Pons (tissue), 1 donor: Measurements from ENCODE around the gene CLPTM1L.
"Not testable (repeated sequence)": the region's sequence is repeated elsewhere in the genome, so short reads cannot be mapped to it uniquely, and the experiment has no call there.

Experiments used
- DNase-seq: peaks from one replicate; pipeline ENCODE4 v3.0.0-alpha.2; 2016; ENCODE audit warnings: low spot score

CLPTM1L gene

GRCh38 chr5:1289559-1289958, 55.3 kb downstream of the CLPTM1L start:
- not testable (repeated sequence) for DNase-seq

DNA sequence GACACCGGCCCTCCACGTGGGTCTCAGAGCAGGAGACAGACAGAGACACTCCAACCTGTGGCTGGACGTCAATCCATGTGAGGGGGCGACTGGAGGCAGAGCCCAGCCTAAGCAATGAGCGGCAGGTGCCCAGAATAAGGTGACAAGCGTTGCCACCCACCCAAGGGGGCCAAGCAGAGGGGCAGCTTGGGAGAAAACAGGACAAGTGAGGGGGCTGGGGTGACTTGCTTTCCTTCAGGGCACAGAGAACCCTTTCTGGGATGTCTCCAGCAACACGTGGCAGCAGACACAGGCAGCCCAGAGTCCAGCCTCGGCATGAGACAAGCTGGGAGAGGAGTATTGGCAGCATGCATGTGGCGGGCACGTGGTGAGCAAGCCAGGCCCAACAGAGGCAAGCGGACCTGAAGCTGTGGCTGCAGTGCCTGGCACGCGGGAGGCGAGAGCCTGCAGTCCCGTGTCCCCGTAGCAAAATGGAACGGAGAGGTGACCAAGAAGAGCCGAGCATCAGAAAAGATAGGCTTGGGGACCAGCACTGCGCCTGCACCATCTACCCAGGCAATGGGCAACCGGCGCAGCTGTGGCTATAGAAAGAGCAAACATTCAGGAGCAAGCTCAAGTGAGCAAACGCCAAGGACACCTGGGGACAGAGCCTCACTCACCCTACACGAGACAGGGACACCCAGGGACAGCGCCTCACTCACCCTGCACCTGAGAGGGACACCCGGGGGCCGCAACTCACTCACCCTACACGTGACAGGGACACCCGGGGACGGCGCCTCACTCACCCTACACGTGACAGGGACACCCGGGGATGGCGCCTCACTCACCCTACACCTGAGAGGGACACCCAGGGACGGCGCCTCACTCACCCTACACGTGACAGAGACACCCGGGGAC, 56.2 kb downstream of the CLPTM1L start:
- DNase-seq: no peak

- no peak for DNase-seq
Measured at GRCh38 chr5:1285883-1286291, 59.0 kb downstream of the CLPTM1L start.

- DNase-seq: no peak
Measured at GRCh38 chr5:1285141-1285540, 59.8 kb downstream of the CLPTM1L start.

GRCh38 chr5:1284336-1284970, 60.4 kb downstream of the CLPTM1L start:
- DNase-seq: not testable (repeated sequence)

- DNase-seq: not testable (repeated sequence)
Measured at GRCh38 chr5:1283729-1284041, 61.2 kb downstream of the CLPTM1L start.

GRCh38 chr5:1282993-1283728, 61.7 kb downstream of the CLPTM1L start:
- DNase-seq: not testable (repeated sequence)

- peak; percentile 5 for DNase-seq
Measured at GRCh38 chr5:1282131-1282992, 62.5 kb downstream of the CLPTM1L start.

DNA sequence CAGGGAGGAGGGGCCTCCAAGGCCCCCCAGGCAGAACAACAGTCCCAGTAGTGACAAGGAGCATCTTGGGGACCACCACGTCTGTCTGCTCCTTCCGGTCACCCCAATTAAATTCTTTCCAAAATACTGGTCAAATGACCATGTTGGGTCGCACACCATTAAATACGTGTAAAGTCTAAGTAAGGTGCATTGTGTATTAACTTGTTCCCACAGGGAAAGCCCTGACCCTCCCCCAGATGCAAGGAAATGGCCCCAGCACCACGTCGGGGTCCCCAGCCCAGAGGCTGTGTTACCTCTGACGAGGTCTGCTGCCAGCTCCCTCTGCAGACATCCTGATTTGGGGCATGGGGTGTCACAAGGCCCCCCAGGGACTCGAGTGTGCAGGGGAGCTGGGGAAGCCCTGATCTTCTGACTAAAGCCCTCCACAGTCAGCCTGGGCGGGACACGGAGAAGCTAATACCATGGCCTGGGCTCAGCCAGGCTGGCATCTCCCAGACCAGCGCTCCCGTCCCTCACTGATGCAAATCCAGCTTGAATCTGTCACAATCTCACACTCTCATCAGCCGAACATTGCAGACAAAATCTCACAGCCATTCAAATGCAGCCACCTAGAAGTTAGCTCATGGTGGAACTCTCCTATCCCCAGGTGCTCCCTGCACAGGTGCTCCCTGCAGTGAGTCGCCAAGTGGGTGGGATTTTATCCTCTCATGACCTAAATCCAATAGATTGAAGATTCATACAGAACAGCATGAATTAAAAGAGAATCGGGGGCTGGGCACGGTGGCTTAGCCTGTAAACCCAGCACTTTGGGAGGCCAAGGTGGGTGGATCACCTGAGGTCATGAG, 63.6 kb downstream of the CLPTM1L start:
- no peak for DNase-seq

GRCh38 chr5:1280177-1281037, 64.5 kb downstream of the CLPTM1L start:
- no peak for DNase-seq

GRCh38 chr5:1279443-1280151, 65.3 kb downstream of the CLPTM1L start:
- DNase-seq: no peak

DNA sequence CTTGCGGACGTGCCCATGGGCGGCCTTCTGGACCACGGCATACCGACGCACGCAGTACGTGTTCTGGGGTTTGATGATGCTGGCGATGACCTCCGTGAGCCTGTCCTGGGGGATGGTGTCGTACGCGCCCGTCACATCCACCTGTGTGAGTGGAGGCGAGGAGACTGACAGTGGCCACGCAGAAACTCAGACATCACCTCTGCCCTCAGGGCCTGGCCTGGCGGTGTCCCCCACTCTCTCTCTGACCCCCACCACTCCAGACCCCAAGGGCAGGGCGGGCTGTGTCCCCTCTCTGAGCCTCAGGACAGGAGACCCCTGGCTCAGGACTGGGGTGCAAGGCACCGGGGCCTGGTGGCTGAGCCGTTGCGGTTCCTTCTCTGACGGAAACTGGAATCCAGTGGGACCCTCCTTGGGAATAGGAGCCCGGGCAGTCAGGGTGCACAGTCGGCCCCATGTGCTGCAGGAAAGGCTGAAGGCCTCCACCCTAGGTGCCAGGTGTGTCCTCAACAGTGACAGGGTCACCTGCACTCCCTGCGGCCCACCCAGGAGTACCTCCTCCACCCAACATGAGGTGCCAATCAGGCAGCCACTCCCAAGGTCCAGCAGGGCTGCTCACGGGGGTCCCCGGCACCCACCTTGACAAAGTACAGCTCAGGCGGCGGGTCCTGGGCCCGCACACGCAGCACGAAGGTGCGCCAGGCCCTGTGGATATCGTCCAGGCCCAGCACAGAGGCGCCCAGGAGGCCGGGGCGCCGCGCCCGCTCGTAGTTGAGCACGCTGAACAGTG, 66.0 kb downstream of the CLPTM1L start:
- no peak for DNase-seq

- no peak for DNase-seq
Measured at GRCh38 chr5:1278216-1278615, 66.7 kb downstream of the CLPTM1L start.

- no peak for DNase-seq
Measured at GRCh38 chr5:1277781-1278180, 67.1 kb downstream of the CLPTM1L start.

- DNase-seq: no peak
Measured at GRCh38 chr5:1277331-1277730, 67.6 kb downstream of the CLPTM1L start.

GRCh38 chr5:1276930-1277329, 68.0 kb downstream of the CLPTM1L start:
- DNase-seq: no peak

GRCh38 chr5:1275397-1276391, 69.2 kb downstream of the CLPTM1L start:
- not testable (repeated sequence) for DNase-seq
